Measurements from ENCODE around the gene LAMA2.

- TF ChIP-seq, protein P1, sequence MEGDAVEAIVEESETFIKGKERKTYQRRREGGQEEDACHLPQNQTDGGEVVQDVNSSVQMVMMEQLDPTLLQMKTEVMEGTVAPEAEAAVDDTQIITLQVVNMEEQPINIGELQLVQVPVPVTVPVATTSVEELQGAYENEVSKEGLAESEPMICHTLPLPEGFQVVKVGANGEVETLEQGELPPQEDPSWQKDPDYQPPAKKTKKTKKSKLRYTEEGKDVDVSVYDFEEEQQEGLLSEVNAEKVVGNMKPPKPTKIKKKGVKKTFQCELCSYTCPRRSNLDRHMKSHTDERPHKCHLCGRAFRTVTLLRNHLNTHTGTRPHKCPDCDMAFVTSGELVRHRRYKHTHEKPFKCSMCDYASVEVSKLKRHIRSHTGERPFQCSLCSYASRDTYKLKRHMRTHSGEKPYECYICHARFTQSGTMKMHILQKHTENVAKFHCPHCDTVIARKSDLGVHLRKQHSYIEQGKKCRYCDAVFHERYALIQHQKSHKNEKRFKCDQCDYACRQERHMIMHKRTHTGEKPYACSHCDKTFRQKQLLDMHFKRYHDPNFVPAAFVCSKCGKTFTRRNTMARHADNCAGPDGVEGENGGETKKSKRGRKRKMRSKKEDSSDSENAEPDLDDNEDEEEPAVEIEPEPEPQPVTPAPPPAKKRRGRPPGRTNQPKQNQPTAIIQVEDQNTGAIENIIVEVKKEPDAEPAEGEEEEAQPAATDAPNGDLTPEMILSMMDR (IDR thresholded peaks at IDR 0.05): no peak
- TF ChIP-seq POLR2A (IDR thresholded peaks at IDR 0.05): no peak
These were observed 446.7 kb downstream of the LAMA2 start for GRCh38 chr6:129329678-129330077.

Data from right lobe of liver (tissue), 4 donors.